ENCODE results near the gene C9orf72. TPM values are rescaled to one million over a fixed set of nuclear protein-coding genes. Genes with fewer than 3 reads are reported as not detected.

C9orf72 gene
- total RNA-seq, 1 donor from 2014 or later: 4.8 TPM

DNA sequence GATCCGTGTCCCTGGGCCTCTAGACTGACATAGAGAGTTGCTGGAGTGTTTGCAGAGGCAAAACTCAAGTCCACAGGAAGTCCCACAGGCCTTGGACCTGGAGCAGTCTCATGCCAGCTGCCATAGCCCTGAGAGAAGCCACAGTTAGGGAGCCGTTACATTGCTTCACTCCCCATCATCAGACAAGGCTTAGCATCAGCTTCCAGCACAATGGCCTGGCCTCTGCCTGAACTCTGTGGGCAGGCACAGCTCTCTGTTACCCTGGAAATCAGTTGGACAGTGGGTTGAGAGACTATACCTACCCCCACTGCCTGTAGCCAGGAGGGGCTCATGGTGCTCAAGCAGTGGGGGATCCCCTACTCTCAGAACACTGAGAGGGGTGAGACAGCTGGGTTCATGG, 16.2 kb upstream of the C9orf72 start:
- Mint-ChIP-seq H3K9me3 (ENCODE audit: unreplicated experiment) (peaks cover 7% of the 10 kb centered on the region), H3K36me3 (ENCODE audit: low read depth, unreplicated experiment) (no peaks in the 10 kb centered on the region), H3K4me1 (ENCODE audit: low read depth, unreplicated experiment) (peaks cover 6% of the 10 kb centered on the region), H3K27me3 (ENCODE audit: low read depth, unreplicated experiment) (no peaks in the 10 kb centered on the region), H3K27ac (ENCODE audit: unreplicated experiment) (no peak overlapping the region), H3K4me3 (ENCODE audit: unreplicated experiment) (no peak overlapping the region)
- H3K27me3 ChIP-seq (ENCODE audit: insufficient read depth, low read length): no peaks in the 10 kb centered on the region
- DNase-seq (ENCODE audit: low read depth) (no peak), FAIRE-seq (no peak)
- H3K4me3 ChIP-seq (ENCODE audit: insufficient read depth, low read depth, low read length): no peak overlapping the region
- no peak for TF ChIP-seq EZH2 (IDR thresholded peaks at IDR 0.05; ENCODE audit: insufficient read depth, low read length)
- TF ChIP-seq, protein P1, sequence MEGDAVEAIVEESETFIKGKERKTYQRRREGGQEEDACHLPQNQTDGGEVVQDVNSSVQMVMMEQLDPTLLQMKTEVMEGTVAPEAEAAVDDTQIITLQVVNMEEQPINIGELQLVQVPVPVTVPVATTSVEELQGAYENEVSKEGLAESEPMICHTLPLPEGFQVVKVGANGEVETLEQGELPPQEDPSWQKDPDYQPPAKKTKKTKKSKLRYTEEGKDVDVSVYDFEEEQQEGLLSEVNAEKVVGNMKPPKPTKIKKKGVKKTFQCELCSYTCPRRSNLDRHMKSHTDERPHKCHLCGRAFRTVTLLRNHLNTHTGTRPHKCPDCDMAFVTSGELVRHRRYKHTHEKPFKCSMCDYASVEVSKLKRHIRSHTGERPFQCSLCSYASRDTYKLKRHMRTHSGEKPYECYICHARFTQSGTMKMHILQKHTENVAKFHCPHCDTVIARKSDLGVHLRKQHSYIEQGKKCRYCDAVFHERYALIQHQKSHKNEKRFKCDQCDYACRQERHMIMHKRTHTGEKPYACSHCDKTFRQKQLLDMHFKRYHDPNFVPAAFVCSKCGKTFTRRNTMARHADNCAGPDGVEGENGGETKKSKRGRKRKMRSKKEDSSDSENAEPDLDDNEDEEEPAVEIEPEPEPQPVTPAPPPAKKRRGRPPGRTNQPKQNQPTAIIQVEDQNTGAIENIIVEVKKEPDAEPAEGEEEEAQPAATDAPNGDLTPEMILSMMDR (IDR thresholded peaks at IDR 0.05; ENCODE audit: insufficient read depth, low read depth, low read length): no peak
- H2AFZ ChIP-seq (ENCODE audit: low read depth, low read length): no peak overlapping the region
- no peaks in the 10 kb centered on the region for H4K20me1 ChIP-seq (ENCODE audit: insufficient read depth, low read length)
- H3K9me3 ChIP-seq (ENCODE audit: insufficient read depth, low read depth, low read length): no peaks in the 10 kb centered on the region
- H3K4me2 ChIP-seq (ENCODE audit: low read length): no peak overlapping the region
- no peaks in the 10 kb centered on the region for H3K79me2 ChIP-seq (ENCODE audit: insufficient read depth, low read length)
- H3K27ac ChIP-seq (ENCODE audit: low read depth, low read length): no peak overlapping the region
- H3K9ac ChIP-seq (ENCODE audit: low read length): no peak overlapping the region
- no peaks in the 10 kb centered on the region for H3K36me3 ChIP-seq (ENCODE audit: insufficient read depth, low read length)
- H3K4me1 ChIP-seq (ENCODE audit: insufficient read depth, low read length): no peaks in the 10 kb centered on the region

DNA sequence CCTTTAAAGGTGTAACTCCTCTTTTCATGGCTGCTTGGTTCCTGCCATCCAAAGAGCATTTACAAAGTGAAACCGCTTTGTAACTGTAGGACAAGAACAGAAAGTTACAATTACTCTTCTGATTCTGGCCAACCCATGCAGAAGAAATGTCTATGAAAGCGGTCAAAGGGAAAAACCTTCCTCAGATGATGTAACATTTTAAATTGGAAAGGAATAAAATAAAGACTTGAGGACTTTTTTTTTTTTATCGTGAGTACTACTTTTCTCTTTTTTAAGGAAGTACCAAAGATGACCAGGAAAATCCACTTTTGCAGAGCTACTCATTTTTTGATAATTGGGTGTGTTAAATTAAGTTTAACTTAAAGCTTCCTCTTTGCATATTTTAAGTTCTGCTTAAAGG, 13.0 kb upstream of the C9orf72 start:
- H4K20me1 ChIP-seq (ENCODE audit: insufficient read depth, low read length): no peaks in the 10 kb centered on the region
- H3K36me3 ChIP-seq (ENCODE audit: insufficient read depth, low read length): no peaks in the 10 kb centered on the region
- H3K9me3 ChIP-seq (ENCODE audit: insufficient read depth, low read depth, low read length): no peaks in the 10 kb centered on the region
- no peak overlapping the region for H3K4me3 ChIP-seq (ENCODE audit: insufficient read depth, low read depth, low read length)
- H2AFZ ChIP-seq (ENCODE audit: low read depth, low read length): no peak overlapping the region
- H3K79me2 ChIP-seq (ENCODE audit: insufficient read depth, low read length): no peaks in the 10 kb centered on the region
- peaks cover 7% of the 10 kb centered on the region for H3K9me3 Mint-ChIP-seq (ENCODE audit: unreplicated experiment)
- H3K27me3 Mint-ChIP-seq (ENCODE audit: low read depth, unreplicated experiment): no peaks in the 10 kb centered on the region
- H3K4me1 Mint-ChIP-seq (ENCODE audit: low read depth, unreplicated experiment): peaks cover 6% of the 10 kb centered on the region
- no peaks in the 10 kb centered on the region for H3K4me1 ChIP-seq (ENCODE audit: insufficient read depth, low read length)
- H3K4me3 Mint-ChIP-seq (ENCODE audit: unreplicated experiment): no peak overlapping the region
- DNase-seq (ENCODE audit: low read depth) (no peak), FAIRE-seq (no peak)
- no peak overlapping the region for H3K9ac ChIP-seq (ENCODE audit: low read length)
- H3K27ac ChIP-seq (ENCODE audit: low read depth, low read length): no peak overlapping the region
- H3K4me2 ChIP-seq (ENCODE audit: low read length): no peak overlapping the region
- H3K27ac Mint-ChIP-seq (ENCODE audit: unreplicated experiment): no peak overlapping the region
- TF ChIP-seq EZH2 (IDR thresholded peaks at IDR 0.05; ENCODE audit: insufficient read depth, low read length): no peak
- TF ChIP-seq, protein P1 (IDR thresholded peaks at IDR 0.05; ENCODE audit: insufficient read depth, low read depth, low read length): no peak
- H3K27me3 ChIP-seq (ENCODE audit: insufficient read depth, low read length): no peaks in the 10 kb centered on the region
- H3K36me3 Mint-ChIP-seq (ENCODE audit: low read depth, unreplicated experiment): no peaks in the 10 kb centered on the region

DNA sequence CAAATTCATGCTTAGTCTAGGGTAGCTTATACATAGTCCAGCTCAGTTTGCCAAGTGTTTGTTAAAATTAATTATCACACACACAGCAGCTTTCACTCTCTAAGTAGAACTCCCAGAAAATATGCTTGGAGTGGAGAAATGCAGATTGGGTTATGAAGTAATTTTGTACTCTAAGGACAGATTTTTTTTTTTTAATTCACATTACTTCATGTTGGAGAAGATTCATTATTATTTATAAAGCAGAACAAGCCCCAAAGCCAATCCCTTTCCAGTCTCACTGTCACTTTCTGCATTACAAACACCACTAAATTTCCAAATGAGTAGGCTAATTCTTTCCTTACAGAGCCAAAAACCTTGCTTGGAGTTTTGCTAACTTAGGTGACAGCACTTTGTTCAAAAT, 11.7 kb upstream of the C9orf72 start:
- no peaks in the 10 kb centered on the region for H3K36me3 Mint-ChIP-seq (ENCODE audit: low read depth, unreplicated experiment)
- Histone ChIP-seq H3K36me3 (ENCODE audit: insufficient read depth, low read length) (no peaks in the 10 kb centered on the region), H3K27ac (ENCODE audit: low read depth, low read length) (no peak overlapping the region), H3K79me2 (ENCODE audit: insufficient read depth, low read length) (no peaks in the 10 kb centered on the region), H3K4me2 (ENCODE audit: low read length) (no peak overlapping the region), H2AFZ (ENCODE audit: low read depth, low read length) (no peak overlapping the region), H3K9ac (ENCODE audit: low read length) (no peak overlapping the region), H3K27me3 (ENCODE audit: insufficient read depth, low read length) (no peaks in the 10 kb centered on the region), H3K4me3 (ENCODE audit: insufficient read depth, low read depth, low read length) (no peak overlapping the region), H3K4me1 (ENCODE audit: insufficient read depth, low read length) (no peaks in the 10 kb centered on the region), H3K9me3 (ENCODE audit: insufficient read depth, low read depth, low read length) (no peaks in the 10 kb centered on the region), H4K20me1 (ENCODE audit: insufficient read depth, low read length) (no peaks in the 10 kb centered on the region)
- H3K4me3 Mint-ChIP-seq (ENCODE audit: unreplicated experiment): no peak overlapping the region
- H3K4me1 Mint-ChIP-seq (ENCODE audit: low read depth, unreplicated experiment): no peaks in the 10 kb centered on the region
- DNase-seq (ENCODE audit: low read depth) (no peak), FAIRE-seq (no peak)
- no peaks in the 10 kb centered on the region for H3K27me3 Mint-ChIP-seq (ENCODE audit: low read depth, unreplicated experiment)
- H3K27ac Mint-ChIP-seq (ENCODE audit: unreplicated experiment): no peak overlapping the region
- TF ChIP-seq, protein P1 (IDR thresholded peaks at IDR 0.05; ENCODE audit: insufficient read depth, low read depth, low read length): no peak
- TF ChIP-seq EZH2 (IDR thresholded peaks at IDR 0.05; ENCODE audit: insufficient read depth, low read length): no peak
- peaks cover 3% of the 10 kb centered on the region for H3K9me3 Mint-ChIP-seq (ENCODE audit: unreplicated experiment)
